OCI-M1 (cell line): Measurements from ENCODE around the gene ADAMTS13.

Source experiments
- DNase-seq: peaks from one replicate; lab custom pipeline; 2025; lab: John Stamatoyannopoulos, UW

ADAMTS13 gene

GRCh38 chr9:133472277-133472645, 50.1 kb downstream of the ADAMTS13 start:
- DNase-seq = no peak

- DNase-seq = no peak
Measured at GRCh38 chr9:133472753-133473378, 50.7 kb downstream of the ADAMTS13 start.

GRCh38 chr9:133473743-133474142, 51.6 kb downstream of the ADAMTS13 start:
- no peak for DNase-seq

- peak; percentile 22 for DNase-seq
Measured at GRCh38 chr9:133474215-133474614, 52.0 kb downstream of the ADAMTS13 start.

- DNase-seq = no peak
Measured at GRCh38 chr9:133474853-133475252, 52.7 kb downstream of the ADAMTS13 start.

- DNase-seq = no peak
Measured at GRCh38 chr9:133475292-133476012, 53.3 kb downstream of the ADAMTS13 start.

- DNase-seq = peak; percentile 76
Measured at GRCh38 chr9:133476036-133476931, 54.1 kb downstream of the ADAMTS13 start.

GRCh38 chr9:133476941-133477340, 54.8 kb downstream of the ADAMTS13 start:
- no peak for DNase-seq

GRCh38 chr9:133477461-133477860, 55.3 kb downstream of the ADAMTS13 start:
- no peak for DNase-seq

- DNase-seq = peak; percentile 21
Measured at GRCh38 chr9:133477992-133478850, 56.1 kb downstream of the ADAMTS13 start.

- DNase-seq = peak; percentile 75
Measured at GRCh38 chr9:133478851-133479711, 56.9 kb downstream of the ADAMTS13 start, which contains the start of gene SLC2A6. TSS of gene SLC2A6 (minus strand) at chr9:133479099. CDS start at chr9:133479059, 40 bp downstream.

- no peak for DNase-seq
Measured at GRCh38 chr9:133483611-133484010, 61.4 kb downstream of the ADAMTS13 start.

GRCh38 chr9:133484671-133485437, 62.7 kb downstream of the ADAMTS13 start:
- no peak for DNase-seq

GRCh38 chr9:133485531-133486260, 63.5 kb downstream of the ADAMTS13 start:
- no peak for DNase-seq

- no peak for DNase-seq
Measured at GRCh38 chr9:133487331-133487725, 65.2 kb downstream of the ADAMTS13 start.

GRCh38 chr9:133488686-133489252, 66.6 kb downstream of the ADAMTS13 start:
- no peak for DNase-seq

GRCh38 chr9:133489253-133490190, 67.4 kb downstream of the ADAMTS13 start:
- DNase-seq = no peak
